Mesenchymal stem cell (in vitro differentiated cells and primary cell): ENCODE measurements around the gene TAS2R41.

Experiments used
- DNase-seq: peaks from one replicate; pipeline ENCODE4 v3.0.0-alpha.2; 2013
- H2AFZ ChIP-seq: one replicate; pipeline ENCODE4 v1.6.1; 2013; ENCODE audit warnings: low read depth, mild to moderate bottlenecking, control low read depth, inconsistent platforms, low read length, moderate library complexity
- H2AK5ac ChIP-seq: 2 replicates; pipeline ENCODE4 v1.6.1; 2013; ENCODE audit warnings: low read length, moderate library complexity, mild to moderate bottlenecking, inconsistent platforms; ENCODE audit not compliant: severe bottlenecking
- H2BK120ac ChIP-seq: one replicate; pipeline ENCODE4 v1.6.1; 2013; ENCODE audit warnings: low read depth, mild to moderate bottlenecking, inconsistent platforms, low read length, moderate library complexity
- H2BK12ac ChIP-seq, 2 experiments: one replicate each; pipeline ENCODE4 v1.6.1; 2013; ENCODE audit warnings: inconsistent platforms in 2 of 2, low read length in 2 of 2, mild to moderate bottlenecking in 2 of 2, moderate library complexity in 2 of 2, control low read depth in 1 of 2
- H2BK15ac ChIP-seq: one replicate; pipeline ENCODE4 v1.6.1; 2013; ENCODE audit warnings: mild to moderate bottlenecking, low read depth, inconsistent platforms; ENCODE audit not compliant: poor library complexity, severe bottlenecking
- H2BK5ac ChIP-seq: 2 replicates; pipeline ENCODE4 v1.6.1; 2013; ENCODE audit warnings: low read depth, mild to moderate bottlenecking, low read length, control low read depth, inconsistent platforms; ENCODE audit not compliant: poor library complexity, severe bottlenecking
- H3K14ac ChIP-seq, 2 experiments: one replicate each; pipeline ENCODE4 v1.6.1; 2013; ENCODE audit warnings: inconsistent platforms in 2 of 2, low read length in 2 of 2, control low read depth in 1 of 2, mild to moderate bottlenecking in 1 of 2, moderate library complexity in 1 of 2
- H3K18ac ChIP-seq, 2 experiments: one replicate each; pipeline ENCODE4 v1.6.1; 2013; ENCODE audit warnings: inconsistent platforms in 2 of 2, low read length in 2 of 2, control low read depth in 1 of 2, low read depth in 1 of 2, mild to moderate bottlenecking in 1 of 2
- H3K23ac ChIP-seq, 2 experiments: one replicate each; pipeline ENCODE4 v1.6.1; 2013; ENCODE audit warnings: inconsistent platforms in 2 of 2, low read length in 2 of 2, mild to moderate bottlenecking in 2 of 2, moderate library complexity in 2 of 2, control low read depth in 1 of 2
- H3K27ac ChIP-seq: 2 replicates; pipeline ENCODE4 v1.5.1; 2013; ENCODE audit warnings: mild to moderate bottlenecking, moderate library complexity, low read length, control low read depth, inconsistent platforms; ENCODE audit not compliant: poor library complexity, severe bottlenecking
- H3K27me3 ChIP-seq, 2 experiments: 2 replicates each; pipeline versions ENCODE4 v1.6.1 to v1.7.0; 2013; ENCODE audit warnings: low read length in 2 of 2, mild to moderate bottlenecking in 2 of 2, moderate library complexity in 2 of 2, control low read depth in 1 of 2, inconsistent platforms in 1 of 2; ENCODE audit not compliant: control insufficient read depth in 1 of 2, insufficient read depth in 1 of 2
- H3K36me3 ChIP-seq, 2 experiments: 2 replicates each; pipeline versions ENCODE4 v1.6.1 to v1.7.0; 2013; ENCODE audit warnings: low read length in 2 of 2, control low read depth in 1 of 2, inconsistent platforms in 1 of 2, low read depth in 1 of 2, mild to moderate bottlenecking in 1 of 2; ENCODE audit not compliant: insufficient read depth in 2 of 2, control insufficient read depth in 1 of 2
- H3K4ac ChIP-seq, 2 experiments: one replicate each; pipeline ENCODE4 v1.6.1; 2013; ENCODE audit warnings: inconsistent platforms in 2 of 2, low read length in 2 of 2, mild to moderate bottlenecking in 2 of 2, moderate library complexity in 2 of 2, control low read depth in 1 of 2, low read depth in 1 of 2
- H3K4me1 ChIP-seq: 2 replicates; pipeline ENCODE4 v1.6.1; 2013; ENCODE audit warnings: low read depth, low read length, control low read depth; ENCODE audit not compliant: control insufficient read depth, insufficient read depth
- H3K4me2 ChIP-seq: 2 replicates; pipeline ENCODE4 v1.6.1; 2013; ENCODE audit warnings: low read length, mild to moderate bottlenecking, inconsistent platforms; ENCODE audit not compliant: poor library complexity, severe bottlenecking
- H3K4me3 ChIP-seq, 2 experiments: 2 replicates each; pipeline versions ENCODE4 v1.5.1 to v1.7.0; 2013; ENCODE audit warnings: low read length in 2 of 2, mild to moderate bottlenecking in 2 of 2, control low read depth in 1 of 2, low read depth in 1 of 2; ENCODE audit not compliant: insufficient read depth in 1 of 2
- H3K79me1 ChIP-seq: replicated peaks from 2 replicates; pipeline ENCODE4 v1.6.1; 2013; ENCODE audit warnings: mild to moderate bottlenecking, control low read depth, low read length, inconsistent platforms; ENCODE audit not compliant: poor library complexity, severe bottlenecking
- H3K9ac ChIP-seq: 2 replicates; pipeline ENCODE4 v1.7.0; 2013; ENCODE audit warnings: mild to moderate bottlenecking, low read length, moderate library complexity
- H3K9me3 ChIP-seq: 2 replicates; pipeline ENCODE4 v1.7.0; 2013; ENCODE audit warnings: mild to moderate bottlenecking, low read length; ENCODE audit not compliant: control insufficient read depth
- H4K8ac ChIP-seq: one replicate; pipeline ENCODE4 v1.6.1; 2013; ENCODE audit warnings: inconsistent platforms, mild to moderate bottlenecking, low read length, moderate library complexity
- H4K91ac ChIP-seq: one replicate; pipeline ENCODE4 v1.6.1; 2013; ENCODE audit warnings: mild to moderate bottlenecking, low read length, inconsistent platforms
- WGBS: methylation state at CpG from one replicate; pipeline ENCODE4 v1.1.7; 2013; ENCODE audit warnings: mixed read lengths; 5-methylcytosine and 5-hydroxymethylcytosine counted together

Gene TAS2R41

GRCh38 chr7:143499743-143500348 lies 22.2 kb downstream of the TAS2R41 start:
- DNase-seq: peak; percentile 26
- WGBS: 91% methylated on average over 8 of the region's 8 CpGs

GRCh38 chr7:143503261-143503660 lies 25.6 kb downstream of the TAS2R41 start:
- Histone ChIP-seq H3K9ac (no peak overlapping the region), H3K9me3 (no peaks in the 10 kb centered on the region), H3K27ac (no peak overlapping the region), H4K8ac (no peak overlapping the region), H2BK12ac (no peak overlapping the region), H3K23ac (no peak overlapping the region), H3K4me1 (no peaks in the 10 kb centered on the region), H3K18ac (peak overlapping the region in 1 of 2 experiments; percentile 50), H3K4me2 (no peak overlapping the region), H3K4ac (no peak overlapping the region), H3K27me3 (no peaks in the 10 kb centered on the region), H2AK5ac (no peak overlapping the region), H4K91ac (no peak overlapping the region), H3K79me1 (no peaks in the 10 kb centered on the region), H2BK15ac (no peak overlapping the region), H2AFZ (no peak overlapping the region), H3K4me3 (no peak overlapping the region), H2BK120ac (no peak overlapping the region), H3K14ac (no peak overlapping the region), H2BK5ac (no peak overlapping the region), H3K36me3 (no peaks in the 10 kb centered on the region)
- no CpG with 5 or more reads among the region's 2 CpGs for WGBS
- no peak for DNase-seq

More at GRCh38 chr7:143499743-143500348, 22.2 kb downstream of the TAS2R41 start:
- no peak overlapping the region for H2AK5ac ChIP-seq
- H4K8ac ChIP-seq: no peak overlapping the region
- no peak overlapping the region for H2BK15ac ChIP-seq
- no peak overlapping the region for H3K4ac ChIP-seq
- H3K36me3 ChIP-seq: no peaks in the 10 kb centered on the region
- no peak overlapping the region for H2BK12ac ChIP-seq
- no peak overlapping the region for H2BK5ac ChIP-seq
- H2BK120ac ChIP-seq: no peak overlapping the region
- no peak overlapping the region for H3K4me3 ChIP-seq
- no peak overlapping the region for H3K23ac ChIP-seq
- no peak overlapping the region for H4K91ac ChIP-seq
- no peak overlapping the region for H2AFZ ChIP-seq
- H3K27ac ChIP-seq: no peak overlapping the region
- H3K27me3 ChIP-seq: no peaks in the 10 kb centered on the region
- H3K4me2 ChIP-seq: no peak overlapping the region
- H3K18ac ChIP-seq: no peak overlapping the region
- H3K9me3 ChIP-seq: no peaks in the 10 kb centered on the region
- H3K79me1 ChIP-seq: no peaks in the 10 kb centered on the region
- no peak overlapping the region for H3K9ac ChIP-seq
- no peak overlapping the region for H3K14ac ChIP-seq
- no peaks in the 10 kb centered on the region for H3K4me1 ChIP-seq

GRCh38 chr7:143504215-143504936 lies 26.7 kb downstream of the TAS2R41 start:
- Histone ChIP-seq H3K36me3 (no peaks in the 10 kb centered on the region), H3K27me3 (no peaks in the 10 kb centered on the region), H2AK5ac (no peak overlapping the region), H3K9ac (no peak overlapping the region), H2BK5ac (no peak overlapping the region), H3K27ac (no peak overlapping the region), H2BK12ac (no peak overlapping the region), H4K8ac (peak overlapping the region; percentile 21), H2BK120ac (no peak overlapping the region), H3K9me3 (no peaks in the 10 kb centered on the region), H2BK15ac (no peak overlapping the region), H3K23ac (no peak overlapping the region), H3K79me1 (no peaks in the 10 kb centered on the region), H3K4me3 (no peak overlapping the region), H3K4ac (no peak overlapping the region), H3K4me1 (no peaks in the 10 kb centered on the region), H3K4me2 (no peak overlapping the region), H4K91ac (peak overlapping the region; percentile 53), H3K18ac (peak overlapping the region in 1 of 2 experiments; percentile 30), H3K14ac (peak overlapping the region in 1 of 2 experiments; percentile 4), H2AFZ (no peak overlapping the region)
- DNase-seq: no peak
- WGBS: 92% methylated on average over 5 of the region's 5 CpGs

GRCh38 chr7:143504937-143505297 lies 27.2 kb downstream of the TAS2R41 start:
- Histone ChIP-seq H3K27me3 (no peaks in the 10 kb centered on the region), H3K18ac (no peak overlapping the region), H2AK5ac (no peak overlapping the region), H3K4me3 (no peak overlapping the region), H2AFZ (no peak overlapping the region), H3K36me3 (no peaks in the 10 kb centered on the region), H3K27ac (no peak overlapping the region), H2BK15ac (no peak overlapping the region), H2BK12ac (no peak overlapping the region), H3K4ac (no peak overlapping the region), H3K14ac (no peak overlapping the region), H3K9me3 (no peaks in the 10 kb centered on the region), H2BK120ac (no peak overlapping the region), H3K9ac (no peak overlapping the region), H3K4me2 (no peak overlapping the region), H3K23ac (no peak overlapping the region), H4K8ac (peak overlapping the region; percentile 21), H4K91ac (no peak overlapping the region), H3K79me1 (no peaks in the 10 kb centered on the region), H3K4me1 (no peaks in the 10 kb centered on the region), H2BK5ac (no peak overlapping the region)
- DNase-seq: no peak
